PFSK-1 (cell line): ENCODE measurements around the gene PLAAT1.

Experiments
- FOXP2 ChIP-seq: optimal IDR thresholded peaks from 2 replicates; pipeline ENCODE3; 2011; ENCODE audit warnings: borderline replicate concordance, control low read depth, inconsistent platforms; ENCODE audit not compliant: insufficient read depth; ENCODE audit errors: extremely low read length, extremely low read depth
- POLR2AphosphoS5 ChIP-seq: IDR thresholded peaks from 2 replicates; pipeline ENCODE4 v1.6.1; 2012; ENCODE audit warnings: low read depth, mild to moderate bottlenecking, control low read depth, low read length, moderate library complexity
- REST ChIP-seq, 2 experiments: IDR thresholded peaks; 2 replicates each; pipeline versions ENCODE4 v1.6.1 to v1.8.0; 2011 to 2012; ENCODE audit warnings: low read depth in 2 of 2, low read length in 2 of 2, control low read depth in 1 of 2, inconsistent platforms in 1 of 2, mild to moderate bottlenecking in 1 of 2, moderate library complexity in 1 of 2; ENCODE audit not compliant: insufficient read depth in 1 of 2
- SIN3A ChIP-seq: IDR thresholded peaks from 2 replicates; pipeline ENCODE4 v1.6.1; 2012; ENCODE audit warnings: mild to moderate bottlenecking, low read length, moderate library complexity, borderline replicate concordance; ENCODE audit not compliant: insufficient read depth
- TAF1 ChIP-seq: IDR thresholded peaks from 2 replicates; pipeline ENCODE4 v1.6.1; 2012; ENCODE audit warnings: low read length, control low read depth, borderline replicate concordance; ENCODE audit not compliant: insufficient read depth

- no peak for TF ChIP-seq POLR2AphosphoS5
- TF ChIP-seq SIN3A: no peak
- TF ChIP-seq REST (IDR thresholded peaks at IDR 0.05; ENCODE audit: insufficient read depth in 1 of 2, low read depth in 2 of 2, low read length in 2 of 2): no peak
- TF ChIP-seq TAF1: no peak
- TF ChIP-seq FOXP2: no peak
Measured at GRCh38 chr3:193271101-193271840, 30.2 kb downstream of the PLAAT1 start.
